Eye (tissue), 1 donor: ENCODE results near the gene KLHL30.
"Not testable (repeated sequence)": the region's sequence is repeated elsewhere in the genome, so short reads cannot be mapped to it uniquely, and the experiment has no call there.

ENCODE experiments used
- DNase-seq: peaks from one replicate; pipeline ENCODE4 v3.0.0-alpha.2; 2015

Gene KLHL30

DNA sequence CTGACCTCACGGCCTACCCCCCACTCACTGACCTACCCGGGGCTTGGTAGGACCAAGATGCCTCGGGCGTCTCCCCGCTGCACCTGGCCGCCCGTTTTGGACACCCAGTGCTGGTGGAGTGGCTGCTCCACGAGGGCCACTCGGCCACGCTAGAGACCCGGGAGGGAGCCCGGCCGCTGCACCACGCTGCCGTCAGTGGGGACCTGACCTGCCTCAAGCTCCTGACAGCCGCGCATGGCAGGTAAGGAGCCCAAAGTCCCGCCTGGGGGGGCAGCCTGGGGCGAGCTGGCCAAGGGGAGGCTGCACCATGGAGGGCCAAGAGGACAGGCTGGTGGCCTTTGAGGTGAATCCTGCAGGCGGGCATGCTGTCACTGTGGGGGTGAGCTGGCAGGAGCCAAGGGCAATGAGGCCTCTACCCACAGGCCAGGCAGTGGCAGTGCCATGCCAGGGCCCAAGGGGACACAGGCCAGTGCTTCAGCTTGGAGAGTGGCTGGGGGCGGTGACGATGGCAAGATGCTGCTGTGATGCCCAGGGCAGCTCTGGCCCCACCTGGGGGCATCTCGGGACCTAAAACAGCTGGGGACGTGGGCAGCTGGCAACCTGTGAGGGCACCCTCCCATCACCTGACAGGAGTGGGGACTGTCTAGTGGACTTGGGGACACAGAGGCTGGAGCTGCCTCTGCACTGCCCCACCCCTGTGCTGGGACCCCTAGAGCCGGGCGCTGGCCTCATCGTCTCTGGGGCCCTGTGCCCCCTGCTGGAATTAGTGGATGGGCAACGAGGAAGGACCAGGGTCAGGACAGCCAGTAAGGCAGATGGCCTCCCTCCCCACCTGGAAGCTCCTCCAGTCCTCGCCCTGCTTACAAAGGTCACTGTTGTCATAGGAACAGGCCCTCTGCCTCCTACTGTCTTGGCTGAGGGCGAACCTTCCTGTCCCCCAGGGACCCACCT is 36.3 kb upstream of the KLHL30 start:
- no peak for DNase-seq

DNA sequence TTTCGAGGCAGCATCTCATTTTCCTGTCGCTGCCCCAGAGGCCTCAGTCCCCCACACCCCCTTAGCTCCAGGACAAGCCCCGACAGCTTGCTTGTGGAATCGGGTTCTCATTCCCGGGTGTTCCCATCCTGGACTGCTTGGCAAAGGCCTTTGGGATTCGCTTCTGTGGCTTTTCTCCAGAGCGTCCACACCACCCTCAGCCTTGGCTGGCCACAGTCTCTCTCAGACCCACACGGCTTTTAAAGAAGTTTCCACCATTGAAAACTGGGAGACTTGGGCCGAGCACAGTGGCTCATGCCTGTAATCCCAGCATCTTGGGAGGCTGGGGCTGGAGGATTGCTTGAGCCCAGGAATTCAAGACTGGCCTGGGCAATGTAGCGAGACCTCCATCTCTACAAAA is 35.6 kb upstream of the KLHL30 start:
- DNase-seq: no peak

DNA sequence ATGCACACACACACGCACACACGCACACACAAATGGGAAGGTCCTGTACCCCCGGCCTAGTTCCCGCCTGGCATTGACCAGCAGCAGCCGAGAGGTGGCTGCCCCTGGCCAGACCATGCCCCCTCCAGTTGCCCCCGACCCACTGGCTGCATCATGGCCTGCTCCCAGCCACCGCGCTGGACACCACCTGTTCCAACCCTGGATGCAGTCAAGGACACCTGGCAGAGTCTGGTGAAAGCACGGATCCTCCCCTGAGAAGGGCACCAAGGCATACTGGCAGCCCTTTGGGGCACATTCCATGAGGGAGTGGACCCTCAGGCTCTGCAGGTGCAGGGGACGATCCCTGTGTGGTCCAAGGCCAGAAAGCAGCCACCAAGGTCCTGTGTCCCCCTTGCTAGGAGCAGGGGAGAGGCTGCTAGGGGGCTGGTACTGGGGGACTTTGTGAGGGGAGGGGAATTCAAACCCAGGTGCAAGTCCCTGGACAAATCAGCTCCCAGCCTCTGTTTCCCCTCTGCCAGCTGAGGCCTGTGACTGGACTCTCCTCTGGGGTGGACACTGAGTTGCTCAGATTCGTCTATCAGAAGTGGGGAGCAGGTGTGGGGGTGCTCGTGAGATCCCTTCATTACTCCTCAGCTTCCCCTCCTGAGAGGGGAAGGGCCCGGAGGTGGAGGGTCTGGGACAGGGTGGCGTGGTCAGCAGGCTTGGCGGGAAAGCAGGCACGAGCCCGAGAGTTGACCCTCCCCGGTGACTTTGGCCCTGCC is 34.8 kb upstream of the KLHL30 start:
- DNase-seq: no peak

DNA sequence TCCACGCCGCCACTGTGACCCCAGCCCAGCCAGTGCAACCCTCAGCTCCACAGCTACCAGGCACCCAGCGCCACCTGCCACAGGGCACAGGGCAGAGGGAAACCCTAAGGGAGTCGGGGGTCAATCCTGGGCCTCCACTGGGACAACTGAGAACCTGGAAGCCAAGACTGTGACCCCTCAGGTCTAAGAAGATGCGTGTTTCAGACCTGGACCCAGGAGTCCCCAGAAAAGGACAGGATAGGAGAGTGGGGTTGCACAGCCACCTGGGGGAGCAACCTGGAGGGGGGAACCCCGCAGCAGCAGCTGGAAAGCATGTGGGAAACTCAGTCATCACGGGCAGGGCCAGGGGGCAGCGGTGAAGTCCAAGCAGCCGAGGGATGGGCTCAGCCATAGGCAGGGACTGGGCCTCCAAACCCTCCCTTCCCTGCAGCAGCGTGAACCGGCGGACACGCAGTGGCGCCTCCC is 34.2 kb upstream of the KLHL30 start:
- DNase-seq: no peak

DNA sequence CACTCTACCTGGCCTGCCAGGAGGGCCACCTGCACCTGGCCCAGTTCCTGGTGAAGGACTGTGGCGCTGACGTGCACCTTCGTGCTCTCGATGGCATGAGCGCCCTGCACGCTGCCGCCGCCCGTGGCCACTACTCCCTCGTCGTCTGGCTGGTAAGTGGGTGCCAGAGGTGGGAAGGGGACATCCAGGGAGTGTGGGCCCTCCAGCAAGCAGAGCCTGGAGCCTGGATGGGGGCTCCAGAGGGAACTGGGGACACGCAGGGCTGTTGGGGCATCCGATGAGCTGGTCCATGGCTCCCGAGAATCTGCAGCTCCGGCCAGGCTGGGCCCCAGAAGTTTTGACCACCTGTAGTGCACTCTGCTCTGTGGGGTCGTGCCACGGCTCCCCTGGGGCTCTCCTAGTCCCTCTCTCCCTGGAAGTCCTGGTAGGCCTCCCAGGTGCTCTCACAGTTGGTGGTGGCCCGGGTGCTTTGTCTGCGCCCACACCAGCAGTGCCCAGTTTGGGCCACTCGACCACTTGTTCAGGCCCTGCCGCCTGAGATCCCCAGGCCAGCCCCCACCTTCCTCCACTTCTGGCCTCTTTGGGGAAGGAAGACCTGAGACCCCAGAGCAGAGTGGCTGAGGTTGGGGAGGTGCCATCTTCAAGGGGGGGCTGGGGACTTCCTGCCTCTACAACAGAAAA is 33.6 kb upstream of the KLHL30 start:
- no peak for DNase-seq

DNA sequence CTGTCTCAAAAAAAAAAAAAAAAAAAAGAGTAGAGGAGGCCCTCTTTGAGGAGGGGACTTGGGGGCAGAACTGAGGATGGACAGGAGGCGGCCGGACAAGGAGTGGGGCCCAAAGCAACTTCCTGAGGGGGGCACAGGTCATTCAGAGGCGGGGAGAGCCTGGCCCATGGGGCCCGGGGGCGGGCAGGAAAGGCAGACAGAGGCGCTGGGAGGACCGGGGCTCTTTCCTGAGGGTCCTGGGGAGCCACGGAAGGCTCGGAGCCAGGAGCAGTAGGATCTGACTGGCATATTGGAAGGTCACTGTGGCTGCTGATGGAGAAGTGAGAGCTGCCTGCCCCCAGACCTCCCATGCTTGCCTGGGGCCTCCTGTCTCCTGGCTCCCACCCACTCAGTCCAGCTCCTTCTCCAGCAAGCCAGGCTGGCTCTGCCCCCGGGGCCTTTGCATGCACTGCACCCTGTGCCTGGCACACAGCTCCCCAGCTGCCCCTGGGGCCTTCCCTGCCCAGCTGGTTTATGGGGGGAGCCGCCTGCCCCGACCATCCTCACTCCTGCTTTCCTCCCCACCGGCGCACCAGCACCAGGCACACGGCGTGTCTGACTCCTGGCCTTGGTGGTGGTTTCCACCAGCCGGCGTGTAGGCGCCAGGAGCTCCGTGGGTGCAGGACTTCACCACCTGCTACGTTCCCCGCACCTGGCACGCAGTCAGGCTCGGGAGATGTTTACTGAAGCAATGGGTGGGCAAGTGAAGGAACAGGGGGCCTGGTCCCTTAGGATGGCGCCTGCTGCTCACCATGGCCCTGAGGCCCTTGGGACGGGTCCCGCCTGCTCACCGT is 32.7 kb upstream of the KLHL30 start:
- DNase-seq: no peak

DNA sequence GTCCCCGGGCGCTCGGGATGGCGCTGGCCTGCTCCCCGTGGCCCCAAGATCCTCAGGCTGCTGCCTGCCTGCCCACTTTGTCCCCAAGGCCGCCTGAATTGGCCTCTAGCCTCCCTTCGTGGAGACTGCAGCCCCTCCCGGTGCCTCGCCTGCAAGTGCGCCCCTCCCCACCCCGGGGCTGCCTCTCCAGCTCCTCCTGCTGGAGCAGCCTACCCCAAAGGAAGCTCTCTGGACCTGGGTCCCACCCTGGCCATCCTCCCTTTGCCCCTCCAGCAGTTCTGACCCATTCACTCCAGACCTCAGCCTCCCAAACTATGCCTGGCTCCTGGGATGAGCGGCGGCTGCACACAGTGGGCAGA is 32.1 kb upstream of the KLHL30 start:
- no peak for DNase-seq

DNA sequence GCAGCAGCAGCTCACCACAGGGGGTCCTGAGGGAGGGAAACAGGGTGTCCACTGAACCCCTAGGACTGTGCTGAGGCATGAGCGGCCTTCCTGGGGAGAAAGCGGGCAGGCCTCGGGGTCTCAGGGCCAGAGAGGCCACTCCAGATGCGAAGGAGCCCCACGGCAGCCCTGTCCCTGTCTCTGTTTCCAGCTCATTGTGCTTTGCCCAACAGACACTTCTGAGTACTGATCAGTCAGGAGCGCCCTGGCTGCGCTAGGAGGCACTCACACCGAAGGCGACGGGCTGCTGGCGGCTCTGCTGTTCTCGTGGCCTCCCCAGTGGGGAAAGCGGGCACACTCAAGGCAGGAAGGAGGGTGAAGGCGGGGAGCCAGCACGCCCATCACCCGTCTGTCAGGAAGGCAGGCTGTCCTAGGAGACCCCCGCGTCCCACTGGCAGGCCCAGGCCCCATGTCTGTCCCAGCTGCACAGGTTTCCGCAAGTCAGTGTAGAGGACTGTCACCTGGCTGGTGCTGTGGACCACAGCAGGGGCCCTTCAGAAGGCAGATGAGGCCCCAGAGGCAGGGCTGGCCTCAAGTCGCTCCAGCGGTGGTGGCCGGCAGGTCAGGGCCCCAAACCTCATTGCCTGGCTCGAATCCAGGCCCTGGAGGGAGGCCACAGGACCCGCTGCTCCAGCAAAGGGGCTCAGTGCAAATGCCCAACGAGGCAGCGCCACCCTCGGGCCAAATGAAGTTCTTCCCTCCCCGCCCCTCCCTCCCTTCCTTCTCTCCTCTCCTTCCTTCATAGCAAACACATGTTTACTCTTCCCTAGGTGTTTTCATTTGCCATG is 31.6 kb upstream of the KLHL30 start:
- DNase-seq: no peak

DNA sequence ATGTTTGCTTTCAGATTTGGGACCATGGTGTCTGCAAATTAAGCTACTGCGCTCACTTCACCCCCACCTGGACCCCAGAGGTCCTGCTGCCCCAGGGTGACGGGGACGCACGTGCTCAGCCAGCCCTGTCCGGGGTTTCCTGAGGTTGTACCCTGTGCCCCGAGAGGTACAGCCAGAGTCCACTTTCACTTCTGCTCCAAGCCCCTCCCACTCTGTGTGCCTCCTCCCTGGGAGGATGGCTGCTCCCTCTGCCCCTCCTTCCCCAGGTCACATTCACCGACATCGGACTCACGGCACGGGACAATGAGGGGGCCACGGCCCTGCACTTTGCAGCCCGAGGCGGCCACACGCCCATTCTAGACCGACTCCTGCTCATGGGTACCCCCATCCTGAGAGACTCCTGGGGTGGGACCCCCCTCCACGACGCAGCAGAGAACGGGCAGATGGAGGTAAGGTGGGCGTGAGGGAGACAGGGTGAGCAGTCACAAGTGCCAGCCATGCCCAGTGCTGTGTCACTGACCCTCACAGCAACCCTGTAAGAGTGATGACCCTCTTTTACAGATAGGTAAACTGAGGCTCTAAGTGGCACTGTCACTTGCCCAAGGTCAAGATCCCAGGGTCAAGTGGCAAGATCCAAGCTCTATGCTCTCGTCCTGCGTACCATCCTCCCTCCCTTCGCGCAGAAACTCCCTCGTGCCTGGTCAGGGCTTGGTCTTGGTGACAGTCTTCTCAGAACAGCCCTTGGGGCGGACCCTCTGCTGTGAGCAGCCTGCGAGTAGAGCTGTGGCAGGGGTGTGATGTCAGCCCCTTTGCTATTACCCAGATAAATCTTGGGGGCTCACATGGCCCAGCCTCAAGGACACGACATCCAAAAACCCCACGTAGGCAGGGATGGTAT is 30.7 kb upstream of the KLHL30 start:
- DNase-seq: no peak

DNA sequence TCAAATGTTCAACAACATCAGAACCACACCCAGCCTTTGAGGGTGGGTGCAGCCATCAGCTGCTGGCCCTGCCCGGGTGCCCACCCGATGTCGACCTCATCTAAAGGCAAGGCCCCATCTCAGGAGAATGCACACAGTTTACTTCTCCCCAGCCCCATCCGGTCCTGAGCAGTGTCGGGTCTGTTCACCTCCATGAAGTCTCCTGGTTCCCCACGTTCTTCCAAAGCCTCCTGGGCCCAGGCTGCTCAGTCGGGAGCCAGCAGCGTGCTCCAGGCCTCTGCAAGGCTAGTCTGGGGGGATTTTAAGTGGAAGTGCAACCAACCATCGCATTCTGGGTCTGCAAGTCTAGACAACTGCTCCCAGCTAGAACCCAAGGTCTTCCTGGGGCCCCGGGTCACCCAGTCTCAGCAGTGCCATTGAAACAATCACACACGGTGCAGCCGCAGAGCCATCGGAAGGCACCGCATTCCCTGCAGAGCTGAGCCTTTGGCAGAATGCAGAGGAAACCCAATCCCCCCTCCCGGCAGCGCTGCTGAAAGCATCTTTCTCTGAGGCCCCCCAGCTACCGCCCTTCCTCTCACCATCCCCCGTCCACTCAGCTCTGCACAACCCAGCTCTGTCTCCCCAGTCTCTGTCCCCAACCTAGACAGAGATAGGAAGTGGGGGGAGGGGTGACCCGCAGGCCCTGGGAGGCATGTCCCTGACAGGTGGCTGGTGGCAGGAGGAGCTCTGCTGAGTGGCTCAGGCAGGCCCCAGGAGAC is 29.9 kb upstream of the KLHL30 start:
- peak; percentile 60 for DNase-seq

DNA sequence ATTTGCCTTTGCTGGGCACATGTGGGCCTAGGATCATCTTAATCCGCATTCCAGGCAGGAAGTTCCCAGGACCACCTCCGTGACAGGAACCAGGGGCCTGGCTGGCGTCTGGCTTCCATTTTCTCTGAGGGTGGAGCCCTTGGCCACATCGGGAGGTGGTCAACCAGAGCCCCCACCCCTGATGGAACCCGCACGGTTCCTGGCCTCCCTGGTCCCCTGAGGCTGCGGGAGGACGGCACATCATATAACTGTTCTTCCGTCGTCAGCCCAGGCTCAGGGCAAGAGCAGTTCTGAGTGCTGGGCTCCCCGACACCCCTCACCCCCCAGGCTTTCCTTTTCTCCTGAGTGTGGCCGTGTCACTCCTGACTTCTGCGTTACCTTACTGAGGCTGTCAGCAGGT is 24.9 kb upstream of the KLHL30 start:
- DNase-seq: no peak

DNA sequence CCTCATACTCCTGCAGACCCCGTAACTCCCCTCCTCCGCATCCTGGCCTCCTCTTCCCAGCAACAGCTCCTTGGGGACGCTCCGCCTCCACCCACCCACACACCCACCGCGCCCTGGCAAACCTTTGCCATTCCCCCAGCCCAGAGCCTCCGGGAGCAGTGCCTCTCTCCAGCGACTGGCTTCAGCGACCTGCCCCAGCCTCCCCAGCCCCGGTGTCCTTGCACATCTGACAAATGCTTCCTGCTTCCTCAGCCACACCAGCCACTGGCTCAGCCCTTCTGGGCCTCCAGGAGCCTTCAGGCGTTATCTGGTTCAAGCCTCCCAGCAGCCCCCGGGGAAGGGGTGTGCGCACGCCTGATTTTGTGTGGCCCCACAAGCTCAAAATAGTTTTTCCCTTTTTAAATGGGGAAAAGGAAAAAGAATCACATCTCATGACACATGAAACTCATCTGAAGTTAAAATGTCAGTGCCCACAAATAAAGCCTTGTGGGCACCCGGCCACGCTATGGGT is 24.1 kb upstream of the KLHL30 start:
- no peak for DNase-seq

DNA sequence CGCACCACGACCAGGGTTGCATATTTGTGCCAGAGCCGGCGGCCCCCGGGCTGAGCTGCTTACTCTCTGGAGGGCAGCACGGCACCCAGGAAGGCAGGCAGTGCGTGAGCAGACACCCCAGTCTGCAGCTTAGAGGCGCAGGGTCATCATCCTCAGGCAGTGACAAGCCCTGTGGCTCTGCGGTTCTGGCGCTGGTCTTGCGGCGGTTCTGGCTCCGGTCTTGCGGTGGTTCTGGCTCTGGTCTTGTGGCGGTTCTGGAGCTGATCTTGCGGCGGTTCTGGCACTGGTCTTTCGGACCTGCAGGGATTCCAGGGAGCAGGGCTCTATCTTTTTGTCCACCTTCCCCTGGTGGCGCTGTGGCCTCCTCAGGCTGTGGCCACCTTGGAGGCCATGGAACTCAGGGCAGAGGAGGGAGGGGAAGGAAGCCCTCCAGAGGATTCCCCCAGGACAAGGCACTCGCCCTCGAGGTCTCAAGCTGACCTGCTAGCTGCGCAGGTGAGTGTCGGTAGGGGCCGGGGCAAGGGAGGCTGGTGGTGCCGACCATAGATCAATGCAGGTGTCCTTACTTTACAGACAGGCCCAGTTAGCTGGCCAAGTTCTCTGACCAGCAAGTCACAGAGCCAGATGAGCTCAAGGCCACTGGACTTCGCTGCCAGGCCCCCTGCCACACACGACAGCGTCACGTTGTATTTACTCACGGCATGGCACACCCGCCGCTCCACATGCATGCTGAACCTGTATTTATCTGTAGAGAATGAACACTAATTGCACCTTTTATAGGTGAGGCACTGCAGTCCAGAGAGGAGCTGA is 23.4 kb upstream of the KLHL30 start:
- DNase-seq: no peak

DNA sequence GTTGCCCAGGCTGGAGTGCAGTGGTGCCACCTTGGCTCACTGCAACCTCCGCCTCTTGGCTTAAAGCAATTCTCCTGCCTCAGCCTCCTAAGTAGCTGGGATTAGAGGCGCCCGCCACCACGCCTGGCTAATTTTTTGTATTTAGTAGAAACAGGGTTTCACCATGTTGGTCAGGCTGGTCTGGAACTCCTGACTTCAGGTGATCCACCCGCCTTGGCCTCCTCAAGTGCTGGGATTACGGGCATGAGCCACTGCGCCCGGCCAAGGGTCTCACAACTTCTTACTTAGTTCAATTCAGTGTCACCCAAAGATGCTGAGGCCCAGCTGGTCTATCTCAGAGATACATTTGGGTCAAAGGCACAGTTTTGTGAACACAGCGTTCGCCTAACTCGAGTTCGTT is 22.8 kb upstream of the KLHL30 start:
- DNase-seq: not testable (repeated sequence)

DNA sequence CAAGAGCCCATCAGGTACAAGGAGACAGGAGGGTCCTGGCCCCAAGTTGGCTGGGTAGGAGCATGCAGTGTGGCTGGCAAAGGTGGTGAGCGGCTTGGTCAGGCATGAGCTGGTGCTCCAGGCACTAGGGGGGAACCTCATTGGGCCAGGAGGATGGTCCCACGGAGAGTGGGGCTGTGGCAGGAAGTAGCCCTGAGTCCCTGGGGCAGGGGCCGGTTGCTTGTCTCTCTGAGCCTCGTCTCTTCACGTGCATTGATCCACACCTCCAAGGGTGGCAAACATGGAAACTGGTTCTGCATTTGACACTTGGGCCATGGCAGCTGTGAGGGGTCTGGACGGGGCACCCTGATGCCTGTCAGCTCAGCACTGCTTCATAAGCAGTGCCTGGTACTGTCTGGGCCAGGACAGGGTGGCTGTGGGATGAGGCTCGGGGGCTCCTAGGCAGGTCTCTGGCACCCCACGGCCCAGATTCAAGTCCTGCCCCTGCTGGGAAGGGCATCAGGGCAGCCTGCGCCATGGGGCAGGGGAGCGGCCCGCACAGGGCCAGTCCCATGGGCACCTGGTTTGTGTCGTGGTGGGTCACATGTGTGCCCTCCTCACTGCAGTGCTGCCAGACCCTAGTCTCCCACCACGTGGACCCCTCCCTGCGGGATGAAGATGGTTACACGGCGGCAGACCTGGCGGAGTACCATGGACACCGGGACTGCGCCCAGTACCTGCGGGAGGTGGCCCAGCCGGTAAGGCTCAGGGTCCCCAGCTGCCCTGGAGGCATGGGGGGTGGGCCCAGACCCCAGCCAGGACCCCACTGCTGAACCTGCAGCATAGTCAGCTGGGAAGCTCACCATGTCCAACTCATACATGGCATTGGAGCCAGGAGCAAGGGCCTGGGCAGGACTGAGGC is 21.9 kb upstream of the KLHL30 start:
- no peak for DNase-seq

DNA sequence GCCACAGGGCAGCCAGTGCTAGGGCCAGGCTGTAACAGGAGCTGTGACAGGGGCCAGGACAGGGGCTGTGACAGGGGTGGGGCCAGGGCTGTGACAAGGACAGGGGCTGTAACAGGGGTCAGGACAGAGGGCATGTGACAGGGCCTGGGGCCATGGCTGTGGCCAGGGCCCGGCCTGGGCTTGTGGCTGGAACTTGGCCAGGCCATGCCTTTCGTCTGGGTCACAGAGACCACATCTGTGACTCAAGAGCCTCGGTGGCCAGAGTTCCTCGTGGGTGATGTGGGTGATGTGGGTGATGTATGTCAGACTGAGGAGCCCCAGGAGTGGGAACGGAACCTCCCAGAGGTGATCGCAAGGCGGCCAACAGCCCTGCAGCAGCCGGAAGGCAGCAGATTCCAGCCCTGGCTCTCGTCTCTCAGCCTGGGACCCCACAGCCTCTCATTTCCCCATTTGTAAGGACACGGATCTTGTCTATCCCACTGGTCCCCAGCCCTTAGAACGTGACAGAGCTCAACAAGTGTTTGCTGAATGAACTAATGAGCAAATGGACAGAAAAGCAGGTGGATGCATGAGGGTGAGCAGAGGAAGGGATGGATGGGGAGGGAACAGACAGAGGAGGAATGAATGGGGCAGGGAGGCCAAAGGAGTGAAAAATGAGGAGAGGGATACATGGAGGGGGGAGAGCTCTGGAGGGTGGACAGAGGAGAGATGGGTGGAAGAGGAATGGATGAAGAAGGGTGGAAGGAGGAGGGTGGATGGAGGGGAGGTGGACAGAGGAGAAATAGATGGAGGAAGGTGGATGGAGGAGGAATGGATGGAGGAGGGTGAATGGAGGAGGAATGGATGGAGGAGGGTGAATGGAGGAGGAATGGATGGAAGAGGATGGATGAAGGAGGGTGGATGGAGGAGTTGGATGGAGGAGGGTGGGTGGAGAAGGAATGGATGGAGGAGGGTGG is 21.0 kb upstream of the KLHL30 start:
- no peak for DNase-seq
